Measurements from ENCODE around the gene ZNF184. TPM values are rescaled to one million over a fixed set of nuclear protein-coding genes. Genes with fewer than 3 reads are reported as not detected.
"Not testable (repeated sequence)": the region's sequence is repeated elsewhere in the genome, so short reads cannot be mapped to it uniquely, and the experiment has no call there.

The ZNF184 gene
- total and polyA plus RNA-seq, 7 donors, result 2.3 to 5.7 (median 4.3) TPM

DNA sequence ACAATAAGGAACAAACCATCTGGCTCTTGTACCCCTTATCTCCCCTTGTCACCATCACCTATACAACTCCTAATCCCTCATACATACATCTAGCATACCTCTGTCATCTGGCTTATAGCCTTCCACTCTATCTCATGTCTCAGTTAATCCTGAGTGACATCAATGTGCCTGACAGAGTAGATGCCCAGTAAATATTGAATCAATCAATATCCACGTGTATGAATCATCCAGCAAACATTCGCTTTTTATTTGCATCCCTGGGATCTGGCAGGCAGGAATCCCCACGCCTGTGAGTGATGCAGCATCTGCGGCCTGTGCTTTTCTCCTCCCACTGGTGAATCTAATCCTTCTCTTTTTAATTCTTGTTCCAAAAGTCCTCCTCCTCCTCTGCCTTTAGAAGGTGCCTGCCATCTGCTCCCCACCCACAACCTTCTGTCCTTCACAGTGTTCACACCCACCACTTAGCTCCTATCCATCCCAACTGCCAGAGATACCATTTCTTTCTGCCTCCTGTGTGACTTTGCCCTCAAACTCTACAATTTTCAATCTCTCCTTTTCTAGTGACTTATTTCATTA is 46.8 kb downstream of the ZNF184 start:
- TF ChIP-seq, protein P1, sequence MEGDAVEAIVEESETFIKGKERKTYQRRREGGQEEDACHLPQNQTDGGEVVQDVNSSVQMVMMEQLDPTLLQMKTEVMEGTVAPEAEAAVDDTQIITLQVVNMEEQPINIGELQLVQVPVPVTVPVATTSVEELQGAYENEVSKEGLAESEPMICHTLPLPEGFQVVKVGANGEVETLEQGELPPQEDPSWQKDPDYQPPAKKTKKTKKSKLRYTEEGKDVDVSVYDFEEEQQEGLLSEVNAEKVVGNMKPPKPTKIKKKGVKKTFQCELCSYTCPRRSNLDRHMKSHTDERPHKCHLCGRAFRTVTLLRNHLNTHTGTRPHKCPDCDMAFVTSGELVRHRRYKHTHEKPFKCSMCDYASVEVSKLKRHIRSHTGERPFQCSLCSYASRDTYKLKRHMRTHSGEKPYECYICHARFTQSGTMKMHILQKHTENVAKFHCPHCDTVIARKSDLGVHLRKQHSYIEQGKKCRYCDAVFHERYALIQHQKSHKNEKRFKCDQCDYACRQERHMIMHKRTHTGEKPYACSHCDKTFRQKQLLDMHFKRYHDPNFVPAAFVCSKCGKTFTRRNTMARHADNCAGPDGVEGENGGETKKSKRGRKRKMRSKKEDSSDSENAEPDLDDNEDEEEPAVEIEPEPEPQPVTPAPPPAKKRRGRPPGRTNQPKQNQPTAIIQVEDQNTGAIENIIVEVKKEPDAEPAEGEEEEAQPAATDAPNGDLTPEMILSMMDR (IDR thresholded peaks at IDR 0.05), result no peak
- WGBS, 3 donors, result 70 to 81% (median 77%) methylated on average over 4 of the region's 4 CpGs
- no peak for DNase-seq
- no peaks in the 10 kb centered on the region for H3K27me3 ChIP-seq (ENCODE audit: insufficient read depth in 3 of 3, low read length in 2 of 3)
- no peak for ATAC-seq
- H3K36me3 ChIP-seq (ENCODE audit: insufficient read depth in 1 of 2, low read depth in 1 of 2), result no peaks in the 10 kb centered on the region
- no peaks in the 10 kb centered on the region for H3K4me1 ChIP-seq
- H3K27ac ChIP-seq, result no peak overlapping the region
- H3K9me3 ChIP-seq, result peaks cover 6% of the 10 kb centered on the region
- H3K4me3 ChIP-seq, result no peak overlapping the region
- intact Hi-C loops (cut with DNase I), result no loop called here

DNA sequence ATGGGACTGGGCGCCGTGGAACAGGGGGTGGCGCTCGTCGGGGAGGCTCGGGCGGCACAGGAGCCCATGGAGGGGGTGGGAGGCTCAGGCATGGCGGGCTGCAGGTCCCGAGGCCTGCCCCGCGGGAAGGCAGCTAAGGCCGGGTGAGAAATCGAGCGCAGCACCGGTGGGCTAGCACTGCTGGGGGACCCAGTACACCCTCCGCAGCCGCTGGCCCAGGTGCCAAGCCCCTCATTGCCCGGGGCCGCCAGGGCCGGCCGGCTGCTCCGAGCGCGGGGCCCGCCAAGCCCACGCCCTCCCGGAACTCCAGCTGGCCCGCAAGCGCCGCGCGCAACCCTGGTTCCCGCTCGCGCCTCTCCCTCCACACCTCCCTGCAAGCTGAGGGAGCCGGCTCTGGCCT is 48.1 kb downstream of the ZNF184 start:
- WGBS, 3 donors, result 84% methylated on average over 24 to 36 of the region's 36 CpGs
- H3K9me3 ChIP-seq; DNase-seq; H3K4me1 ChIP-seq; ATAC-seq; intact Hi-C loops (cut with DNase I); H3K27ac ChIP-seq; H3K27me3 ChIP-seq (ENCODE audit: insufficient read depth in 3 of 3, low read length in 2 of 3); H3K36me3 ChIP-seq (ENCODE audit: insufficient read depth in 1 of 2, low read depth in 1 of 2); H3K4me3 ChIP-seq: not testable (repeated sequence)

DNA sequence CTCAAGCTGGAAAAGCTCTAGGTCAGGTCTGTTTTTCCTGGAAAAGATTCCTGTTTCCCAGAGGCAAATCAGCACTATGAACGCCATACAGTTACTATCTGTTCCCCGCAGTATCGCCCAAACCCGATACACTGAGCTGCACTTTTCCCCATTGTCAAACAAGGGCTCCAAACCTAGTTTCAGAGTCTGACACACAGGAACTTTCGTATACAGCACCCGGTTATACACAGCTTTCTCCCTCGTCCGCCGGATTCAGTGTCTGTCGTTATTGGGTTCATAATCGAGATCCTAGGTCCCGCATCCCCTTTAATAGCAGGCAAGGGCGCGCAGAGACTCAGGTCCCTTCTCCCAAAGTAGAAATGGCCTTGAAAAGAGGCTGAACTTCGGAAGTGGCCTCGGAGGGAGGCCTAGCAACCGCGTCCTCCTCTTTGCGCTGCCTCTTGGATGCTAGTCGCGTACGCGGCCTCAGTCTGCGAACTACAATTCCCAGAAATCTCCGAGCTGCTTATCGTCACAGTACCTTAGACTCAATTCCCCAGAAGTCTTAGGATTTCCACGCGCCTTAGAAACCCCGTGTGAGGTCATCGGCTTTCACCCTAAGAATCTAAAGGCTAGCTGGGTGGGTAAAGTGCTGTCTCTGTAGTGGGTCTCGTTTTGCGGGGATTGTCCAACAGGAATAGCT is 50.1 kb downstream of the ZNF184 start:
- H3K27ac ChIP-seq, result no peak overlapping the region
- intact Hi-C loops (cut with DNase I), result no loop called here
- no peak for ATAC-seq
- no peaks in the 10 kb centered on the region for H3K27me3 ChIP-seq (ENCODE audit: insufficient read depth in 3 of 3, low read length in 2 of 3)
- no peak for DNase-seq
- no peaks in the 10 kb centered on the region for H3K9me3 ChIP-seq
- H3K4me1 ChIP-seq, result no peaks in the 10 kb centered on the region
- TF ChIP-seq, protein P1 (IDR thresholded peaks at IDR 0.05), result no peak
- H3K36me3 ChIP-seq (ENCODE audit: insufficient read depth in 1 of 2, low read depth in 1 of 2), result no peaks in the 10 kb centered on the region
- H3K4me3 ChIP-seq, result no peak overlapping the region
- 51 to 54% (median 53%) methylated on average over 32 of the region's 32 CpGs for WGBS, 3 donors

DNA sequence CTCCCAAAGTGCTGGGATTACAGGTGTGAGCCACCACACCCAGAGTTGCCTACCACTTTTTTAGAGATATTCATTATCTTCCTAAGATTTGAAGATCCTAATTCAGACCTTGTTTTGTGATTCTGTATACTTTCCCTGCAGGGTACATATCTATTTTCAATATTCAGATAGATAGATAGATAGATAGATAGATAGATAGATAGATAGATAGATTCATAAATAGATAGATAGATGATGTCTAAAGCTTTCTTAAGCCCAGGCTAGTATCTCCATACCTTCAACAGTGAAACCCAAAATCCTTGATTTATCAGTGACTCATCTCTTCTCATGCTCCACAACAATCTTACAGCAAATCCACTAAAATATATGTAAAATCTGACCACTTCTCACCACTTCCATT is 53.5 kb downstream of the ZNF184 start:
- Histone ChIP-seq H3K27me3 (ENCODE audit: insufficient read depth in 3 of 3, low read length in 2 of 3) (no peaks in the 10 kb centered on the region), H3K36me3 (ENCODE audit: insufficient read depth in 1 of 2, low read depth in 1 of 2) (no peaks in the 10 kb centered on the region), H3K27ac (no peak overlapping the region), H3K4me1 (no peaks in the 10 kb centered on the region), H3K9me3 (no peaks in the 10 kb centered on the region), H3K4me3 (no peak overlapping the region)
- TF ChIP-seq, protein P1 (IDR thresholded peaks at IDR 0.05), result no peak
- ATAC-seq (no peak), DNase-seq (no peak)
- intact Hi-C loops (cut with DNase I), result no loop called here

DNA sequence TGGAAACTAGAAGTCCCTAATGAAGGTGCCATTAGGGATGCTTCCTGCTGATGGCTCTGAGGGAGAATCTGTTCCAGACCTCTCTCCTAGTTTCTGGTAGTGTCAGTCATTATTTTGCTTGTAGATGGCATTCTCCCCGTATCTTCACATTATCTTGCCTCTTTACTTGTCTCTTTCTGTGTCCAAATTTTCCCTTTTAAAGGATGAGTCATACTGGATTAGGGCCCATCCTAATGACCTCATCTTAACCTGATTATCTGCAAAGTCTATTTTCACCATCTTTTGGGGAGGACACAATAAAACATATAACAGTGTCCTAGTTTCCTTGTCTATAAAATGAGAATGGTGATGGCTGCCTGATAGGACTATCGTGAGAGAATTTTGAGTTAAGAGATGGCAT is 57.0 kb downstream of the ZNF184 start:
- TF ChIP-seq, protein P1 (IDR thresholded peaks at IDR 0.05), result no peak
- DNase-seq, result no peak
- intact Hi-C loops (cut with DNase I), result no loop called here
- ATAC-seq, result no peak
- H3K4me1 ChIP-seq, result no peaks in the 10 kb centered on the region
- WGBS, 3 donors, result 63 to 69% (median 69%) methylated on average over 2 of the region's 2 CpGs
- no peaks in the 10 kb centered on the region for H3K9me3 ChIP-seq
- no peak overlapping the region for H3K27ac ChIP-seq
- H3K27me3 ChIP-seq (ENCODE audit: insufficient read depth in 3 of 3, low read length in 2 of 3), result no peaks in the 10 kb centered on the region
- H3K4me3 ChIP-seq, result no peak overlapping the region
- H3K36me3 ChIP-seq (ENCODE audit: insufficient read depth in 1 of 2, low read depth in 1 of 2), result no peaks in the 10 kb centered on the region

Measured in psoas muscle (tissue), 8 donors.